H7 (cell line): ENCODE measurements around the gene ANGPTL4. TPM values are rescaled to one million over a fixed set of nuclear protein-coding genes. Genes with fewer than 3 reads are reported as not detected.
"Not testable (repeated sequence)": the region's sequence is repeated elsewhere in the genome, so short reads cannot be mapped to it uniquely, and the experiment has no call there.

Source experiments
- DNase-seq: peaks from one replicate; pipeline ENCODE4 v3.0.0; 2012
- H3K27me3 ChIP-seq: 2 replicates; pipeline ENCODE4 v1.6.0; 2011; ENCODE audit warnings: mild to moderate bottlenecking, low read length; ENCODE audit not compliant: control insufficient read depth, insufficient read depth
- H3K36me3 ChIP-seq: replicated peaks from 2 replicates; pipeline ENCODE4 v1.5.1; 2011; ENCODE audit warnings: low read length; ENCODE audit not compliant: control insufficient read depth, insufficient read depth
- H3K4me3 ChIP-seq: 2 replicates; pipeline ENCODE4 v1.5.1; 2011; ENCODE audit warnings: low read depth, mild to moderate bottlenecking, control low read depth, low read length, moderate library complexity; ENCODE audit not compliant: insufficient read depth
- total RNA-seq: library from RNA; depleted of rRNA; stranded (reverse); fragments of >200 nt; shearing (Covaris generic); gene quantifications from 2 replicates; pipeline ENCODE4 v1.2.3, GENCODE V29; 2014

Gene ANGPTL4
- total RNA-seq, 1 experiment from 2014 or later: 13.2 TPM

GRCh38 chr19:8325454-8325853 lies 38.5 kb upstream of the ANGPTL4 start:
- Histone ChIP-seq H3K36me3 (peaks cover 12% of the 10 kb centered on the region), H3K4me3 (no peak overlapping the region), H3K27me3 (no peaks in the 10 kb centered on the region; the same call in 1 of the 2 replicates)
- DNase-seq: no peak

DNA sequence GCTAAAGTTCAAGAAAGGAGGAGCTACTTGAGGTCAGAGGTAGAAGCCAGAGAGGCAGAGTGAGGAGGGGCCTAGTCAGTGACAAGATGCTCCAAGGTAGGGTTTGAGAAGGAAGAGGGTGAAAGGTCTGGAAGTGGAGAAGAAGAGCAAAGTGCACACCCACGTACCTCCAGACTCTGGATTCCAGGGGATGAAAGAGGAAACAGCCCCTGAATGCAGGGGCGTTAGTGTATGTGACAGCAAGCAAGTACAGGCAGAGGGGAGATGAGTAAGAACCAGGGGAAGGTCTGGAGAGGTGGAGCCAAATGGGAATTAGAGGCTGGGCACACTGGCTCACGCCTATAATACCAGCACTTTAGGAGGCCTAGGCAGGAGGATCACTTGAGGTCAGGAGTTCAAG lies 34.0 kb upstream of the ANGPTL4 start:
- DNase-seq: no peak
- Histone ChIP-seq H3K36me3 (no peaks in the 10 kb centered on the region), H3K27me3 (peaks cover 25% of the 10 kb centered on the region), H3K4me3 (no peak overlapping the region)

GRCh38 chr19:8331263-8331845 lies 32.6 kb upstream of the ANGPTL4 start:
- no peak for DNase-seq
- Histone ChIP-seq H3K36me3 (no peaks in the 10 kb centered on the region), H3K27me3 (peaks cover 33% of the 10 kb centered on the region), H3K4me3 (no peak overlapping the region)

GRCh38 chr19:8332976-8333766 lies 30.8 kb upstream of the ANGPTL4 start:
- peak overlapping the region; percentile 49 for H3K4me3 ChIP-seq

GRCh38 chr19:8333767-8334457 lies 30.0 kb upstream of the ANGPTL4 start:
- peak; percentile 86 for DNase-seq
- no peaks in the 10 kb centered on the region for H3K36me3 ChIP-seq
- peak overlapping the region; percentile 49 for H3K4me3 ChIP-seq
- peaks cover 33% of the 10 kb centered on the region for H3K27me3 ChIP-seq

More at GRCh38 chr19:8332976-8333766, 30.8 kb upstream of the ANGPTL4 start:
- Histone ChIP-seq H3K27me3 (peaks cover 33% of the 10 kb centered on the region), H3K36me3 (no peaks in the 10 kb centered on the region)
- DNase-seq: peak; percentile 75

DNA sequence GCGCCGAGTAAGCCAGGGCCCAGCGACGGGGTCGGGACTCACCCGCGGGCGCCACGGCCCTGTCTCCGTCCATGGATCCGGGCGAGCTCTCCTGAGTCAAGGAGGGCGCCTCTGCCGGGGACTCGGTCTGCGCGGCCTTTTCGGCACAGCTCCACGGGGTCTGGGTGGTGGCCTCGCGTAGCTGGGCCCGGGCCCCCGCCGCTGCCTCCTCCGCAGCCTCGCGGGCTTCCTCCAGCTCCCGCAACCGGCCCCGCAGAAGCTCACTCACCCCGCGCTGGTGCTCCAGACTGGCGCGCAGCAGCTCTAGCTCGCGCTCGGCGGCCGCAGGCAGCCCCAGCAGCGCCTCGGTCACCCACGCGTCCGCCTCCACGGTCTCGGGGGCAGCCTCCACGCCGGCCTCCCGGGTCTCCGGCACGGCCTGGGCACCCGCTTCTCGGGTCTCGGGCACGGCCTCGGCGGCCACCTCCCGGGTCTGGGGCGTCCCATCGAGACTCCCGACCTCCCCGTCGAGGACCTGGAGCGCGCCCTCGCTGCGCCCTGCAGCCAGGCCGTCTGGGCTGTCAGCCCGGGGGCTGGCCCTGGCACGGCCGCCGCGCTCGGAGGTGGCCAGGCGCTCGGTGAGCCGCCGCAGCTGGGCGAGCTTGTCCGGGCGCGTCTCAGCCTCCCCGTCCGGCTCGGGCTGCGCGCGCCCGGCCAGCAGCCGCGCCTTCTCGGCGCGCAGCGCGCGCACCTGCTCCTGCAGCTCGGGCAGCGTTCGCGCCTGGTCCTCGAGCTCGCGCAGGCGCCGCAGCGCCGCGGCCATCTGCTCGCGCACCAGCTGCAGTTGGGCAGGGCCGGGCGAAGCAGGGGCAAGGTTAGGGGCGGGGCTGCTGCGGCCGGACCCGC lies 29.3 kb upstream of the ANGPTL4 start:
- H3K4me3 ChIP-seq: peak overlapping the region; percentile 49
- peak; percentile 97 for DNase-seq
- peaks cover 33% of the 10 kb centered on the region for H3K27me3 ChIP-seq
- H3K36me3 ChIP-seq: no peaks in the 10 kb centered on the region

GRCh38 chr19:8335343-8336071 lies 28.4 kb upstream of the ANGPTL4 start:
- peak; percentile 89 for DNase-seq
- Histone ChIP-seq H3K4me3 (peak overlapping the region; percentile 49), H3K36me3 (no peaks in the 10 kb centered on the region), H3K27me3 (peaks cover 33% of the 10 kb centered on the region)

GRCh38 chr19:8336072-8336569 lies 27.8 kb upstream of the ANGPTL4 start:
- no peak for DNase-seq
- Histone ChIP-seq H3K27me3 (peaks cover 33% of the 10 kb centered on the region), H3K36me3 (no peaks in the 10 kb centered on the region), H3K4me3 (no peak overlapping the region)

- DNase-seq: peak; percentile 37
- H3K27me3 ChIP-seq: peaks cover 33% of the 10 kb centered on the region
Observed at GRCh38 chr19:8336660-8337059, 27.3 kb upstream of the ANGPTL4 start.

DNA sequence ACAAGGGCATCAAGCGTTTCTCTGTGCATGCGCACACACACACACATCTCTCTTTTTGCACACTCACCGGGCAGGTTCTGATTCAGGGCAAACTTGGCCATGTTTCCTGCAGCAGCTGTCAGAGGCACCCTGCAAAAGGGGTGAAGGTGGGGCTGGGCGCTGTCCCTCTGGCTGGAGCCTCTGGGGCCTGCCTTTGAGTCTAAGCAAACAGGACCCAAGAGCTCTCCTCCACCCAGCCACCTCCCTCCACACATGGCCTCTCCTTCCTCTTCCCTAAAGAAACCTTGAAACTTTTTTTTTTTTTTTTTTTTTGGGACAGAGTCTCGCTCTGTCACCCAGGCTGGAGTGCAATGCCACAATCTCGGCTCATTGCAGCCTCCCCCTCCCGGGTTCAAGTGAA lies 26.2 kb upstream of the ANGPTL4 start:
- peaks cover 37% of the 10 kb centered on the region for H3K27me3 ChIP-seq
- DNase-seq: no peak
- H3K36me3 ChIP-seq: no peaks in the 10 kb centered on the region
- no peak overlapping the region for H3K4me3 ChIP-seq

More at GRCh38 chr19:8336660-8337059, 27.3 kb upstream of the ANGPTL4 start:
- Histone ChIP-seq H3K4me3 (no peak overlapping the region), H3K36me3 (no peaks in the 10 kb centered on the region)

GRCh38 chr19:8338835-8339234 lies 25.1 kb upstream of the ANGPTL4 start:
- peak; percentile 45 for DNase-seq
- Histone ChIP-seq H3K4me3 (no peak overlapping the region), H3K36me3 (no peaks in the 10 kb centered on the region), H3K27me3 (peaks cover 29% of the 10 kb centered on the region)

DNA sequence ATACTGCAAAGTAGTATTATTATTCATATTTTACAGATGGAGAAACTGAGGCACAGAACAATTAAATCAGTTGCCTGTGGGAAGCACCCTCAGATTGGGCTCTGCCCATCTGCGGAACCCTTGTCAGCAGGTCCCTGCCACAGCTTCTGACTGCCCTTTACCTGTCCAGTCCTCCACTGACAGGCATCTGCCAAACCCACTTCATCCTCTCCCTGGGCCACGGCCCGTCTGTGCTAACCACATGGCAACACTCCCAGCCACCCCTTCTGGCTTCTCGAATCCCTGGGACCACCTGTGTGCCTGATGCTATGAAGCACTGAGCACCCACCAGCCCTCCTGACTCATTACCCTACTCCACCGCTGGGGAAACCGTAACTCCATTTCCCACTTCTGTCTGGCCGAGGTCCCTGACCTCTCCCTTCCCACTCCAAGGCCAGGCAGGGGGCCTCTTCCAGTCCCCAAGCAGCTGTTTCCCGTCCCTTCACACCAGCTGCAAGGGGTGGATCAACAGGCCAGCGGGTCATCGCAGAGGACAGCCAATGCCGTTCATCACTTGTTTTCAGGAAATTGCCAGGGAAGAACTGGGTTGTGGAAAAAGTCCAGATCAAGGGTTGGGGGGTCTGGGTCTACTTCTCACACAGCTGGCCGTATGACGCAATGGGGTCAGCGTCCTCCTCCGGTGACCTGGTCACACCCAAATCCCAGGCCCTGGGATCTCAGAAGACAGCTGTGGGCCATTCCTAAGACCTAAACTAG lies 23.4 kb upstream of the ANGPTL4 start:
- H3K36me3 ChIP-seq: no peaks in the 10 kb centered on the region
- peaks cover 18% of the 10 kb centered on the region; the same call in 1 of the 2 replicates for H3K27me3 ChIP-seq
- peak; percentile 75 for DNase-seq
- no peak overlapping the region for H3K4me3 ChIP-seq

- not testable (repeated sequence) for DNase-seq, H3K4me3 ChIP-seq, H3K36me3 ChIP-seq
- H3K27me3 ChIP-seq: peaks cover 12% of the 10 kb centered on the region; the same call in 1 of the 2 replicates
Observed at GRCh38 chr19:8341504-8341903, 22.5 kb upstream of the ANGPTL4 start.
